Ramos (cell line): ENCODE data around the gene DHH.
"Not testable (repeated sequence)": the region's sequence is repeated elsewhere in the genome, so short reads cannot be mapped to it uniquely, and the experiment has no call there.

Experiments used
- in situ Hi-C: fragments of 300-500 bp; cut with MboI; formaldehyde crosslinking; loops from one replicate; pipeline ENCODE4 v1.14.3; 2022; ENCODE audit warnings: low sequenced_read_pairs; ENCODE audit not compliant: unreplicated experiment

The DHH gene

GRCh38 chr12:49094160-49094974, at the start of gene DHH:
Gene DHH, minus strand, starts transcription at chr12:49094801. Its CDS starts 289 bp downstream, at chr12:49094512.
- in situ Hi-C loops: loop anchor here (10.0 kb wide), 1 partner anchor 140 kb away; no protein-coding TSS in a partner anchor

- in situ Hi-C loops: no loop called here
These were observed 49.8 kb upstream of the DHH start for GRCh38 chr12:49144384-49144783.

DNA sequence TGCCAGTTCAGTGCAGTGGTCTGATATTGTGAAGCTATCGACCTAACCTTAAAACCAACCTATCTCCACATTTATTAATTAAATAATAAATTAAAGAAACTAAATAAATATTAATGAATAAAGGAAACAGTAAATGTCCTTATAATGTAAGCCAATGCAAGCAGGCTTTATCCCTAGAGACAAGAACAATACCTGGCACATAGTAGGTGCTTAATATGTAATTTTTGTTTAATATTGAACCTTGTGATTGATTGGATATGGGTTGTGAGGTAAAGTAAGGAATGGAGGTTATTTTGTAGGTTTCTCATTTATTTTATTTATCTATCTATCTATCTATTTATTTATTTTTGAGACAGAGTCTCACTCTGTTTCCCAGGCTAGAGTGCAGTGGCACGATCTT, 44.4 kb upstream of the DHH start:
- in situ Hi-C loops: no loop called here

GRCh38 chr12:49138587-49138986, 44.0 kb upstream of the DHH start:
- in situ Hi-C loops: no loop called here

GRCh38 chr12:49137476-49137875, 42.9 kb upstream of the DHH start:
- in situ Hi-C loops: no loop called here

DNA sequence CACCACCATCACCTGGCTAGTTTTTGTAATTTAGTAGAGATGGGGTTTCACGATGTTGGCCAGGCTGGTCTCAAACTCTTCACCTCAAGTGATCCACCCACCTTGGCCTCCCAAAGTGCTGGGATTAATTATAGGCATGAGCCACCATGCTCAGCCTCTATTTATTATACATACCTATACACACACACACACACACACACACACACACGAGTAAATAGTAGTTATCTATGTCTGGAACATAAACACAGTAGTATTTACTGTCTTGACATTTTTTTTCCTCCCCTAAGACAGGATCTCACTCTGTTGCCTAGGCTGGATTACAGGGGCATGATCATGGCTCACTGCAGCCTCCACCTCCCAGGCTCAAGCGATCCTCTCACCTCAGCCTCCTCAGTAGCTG, 42.4 kb upstream of the DHH start:
- in situ Hi-C loops: not testable (repeated sequence)

DNA sequence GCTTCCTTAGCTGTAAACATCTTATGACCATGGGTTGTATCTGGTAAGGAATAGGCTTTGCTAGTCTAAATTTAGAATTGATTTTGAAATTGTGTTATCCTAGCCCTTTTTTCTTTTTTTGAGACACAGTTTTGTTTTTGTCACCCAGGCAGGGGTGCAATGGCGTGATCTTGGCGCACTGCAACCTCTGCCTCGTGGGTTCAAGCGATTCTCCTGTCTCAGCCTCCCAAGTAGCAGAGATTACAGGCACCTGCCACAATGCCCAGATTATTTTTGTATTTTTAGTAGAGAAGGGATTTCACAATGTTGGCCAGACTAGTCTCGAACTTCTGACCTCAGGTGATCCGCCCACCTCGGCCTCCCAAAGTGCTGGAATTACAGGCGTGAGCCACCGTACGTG, 39.0 kb upstream of the DHH start:
- in situ Hi-C loops: no loop called here

DNA sequence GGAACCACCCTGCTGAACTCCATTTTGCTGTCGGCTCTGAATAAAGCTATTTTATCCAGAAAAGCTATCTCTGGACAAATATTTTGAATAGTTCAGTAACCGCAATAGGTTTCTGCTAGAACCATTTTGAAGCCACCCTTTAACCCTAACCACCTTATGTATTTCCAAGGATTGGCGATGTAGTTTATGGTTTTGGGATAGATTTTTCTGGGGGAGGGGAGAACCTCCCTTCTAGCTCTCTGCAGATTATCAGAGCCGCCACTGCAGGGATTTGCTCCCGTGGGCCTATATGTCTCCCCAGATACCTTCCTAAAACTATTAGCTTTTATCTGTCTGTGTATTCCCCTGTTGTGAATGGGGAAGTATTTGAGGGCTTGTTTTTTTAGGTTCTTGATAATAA, 38.4 kb upstream of the DHH start:
- in situ Hi-C loops: no loop called here

GRCh38 chr12:49131894-49132461, 37.4 kb upstream of the DHH start:
- in situ Hi-C loops: no loop called here

DNA sequence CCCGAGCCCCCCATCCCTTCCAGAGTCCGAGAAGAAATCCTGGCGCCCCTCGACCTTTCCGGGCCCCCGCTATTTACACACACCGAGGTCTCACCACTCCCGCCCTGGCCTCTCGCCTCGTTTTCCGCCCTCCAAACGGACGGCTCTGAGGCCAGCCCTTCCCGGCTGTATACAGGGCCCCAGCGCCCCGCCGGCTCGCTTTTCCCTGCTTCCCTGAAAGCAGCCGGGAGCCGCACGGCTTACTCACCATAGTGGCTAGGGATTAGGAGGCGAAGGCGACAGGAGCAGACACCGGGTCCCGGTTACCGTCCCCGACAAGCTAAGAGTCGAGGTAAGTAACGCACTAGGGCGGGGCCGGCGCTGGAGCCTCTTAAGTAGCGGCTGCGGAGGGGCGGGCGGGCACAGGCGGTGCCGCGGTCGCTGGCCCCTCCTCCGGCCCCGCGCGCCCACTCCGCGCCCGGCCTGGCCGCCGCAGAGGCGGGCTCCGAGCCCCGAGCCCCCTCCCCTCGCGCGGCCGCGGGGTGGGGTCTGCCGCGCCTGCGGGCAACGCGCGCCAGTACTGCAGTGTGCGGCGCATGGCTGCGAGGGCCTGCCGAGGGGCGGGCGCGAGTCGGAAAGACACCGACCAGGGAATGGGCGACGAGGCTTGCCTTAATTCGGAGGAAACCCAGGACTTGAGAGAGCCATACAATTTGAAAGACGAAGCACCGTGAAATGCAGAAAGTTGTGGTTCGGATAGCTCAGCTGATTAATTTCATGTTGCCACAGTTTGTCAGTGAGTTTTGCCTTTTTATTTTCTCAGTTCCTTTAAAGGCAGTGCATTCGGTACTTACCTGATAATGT, 36.7 kb upstream of the DHH start, which contains the start of gene TUBA1B:
Gene TUBA1B (minus strand): TSS at position 345 of the 843 bp plus-strand sequence. CDS start 95 bp downstream, at position 250.
- in situ Hi-C loops: no loop called here

- in situ Hi-C loops: no loop called here
These were observed 35.8 kb upstream of the DHH start for GRCh38 chr12:49130151-49131050.

- in situ Hi-C loops: no loop called here
These were observed 34.9 kb upstream of the DHH start for GRCh38 chr12:49129332-49130150.

DNA sequence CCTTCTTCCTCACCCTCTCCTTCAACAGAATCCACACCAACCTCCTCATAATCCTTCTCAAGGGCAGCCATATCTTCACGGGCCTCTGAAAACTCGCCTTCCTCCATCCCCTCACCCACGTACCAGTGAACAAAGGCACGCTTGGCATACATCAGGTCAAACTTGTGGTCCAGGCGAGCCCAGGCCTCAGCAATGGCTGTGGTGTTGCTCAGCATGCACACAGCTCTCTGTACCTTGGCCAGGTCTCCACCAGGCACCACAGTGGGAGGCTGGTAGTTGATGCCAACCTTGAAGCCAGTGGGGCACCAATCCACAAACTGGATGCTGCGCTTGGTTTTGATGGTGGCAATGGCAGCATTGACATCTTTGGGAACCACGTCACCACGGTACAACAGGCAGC, 33.4 kb upstream of the DHH start:
- in situ Hi-C loops: not testable (repeated sequence)

- in situ Hi-C loops: no loop called here
These were observed 32.5 kb upstream of the DHH start for GRCh38 chr12:49126852-49127763.

DNA sequence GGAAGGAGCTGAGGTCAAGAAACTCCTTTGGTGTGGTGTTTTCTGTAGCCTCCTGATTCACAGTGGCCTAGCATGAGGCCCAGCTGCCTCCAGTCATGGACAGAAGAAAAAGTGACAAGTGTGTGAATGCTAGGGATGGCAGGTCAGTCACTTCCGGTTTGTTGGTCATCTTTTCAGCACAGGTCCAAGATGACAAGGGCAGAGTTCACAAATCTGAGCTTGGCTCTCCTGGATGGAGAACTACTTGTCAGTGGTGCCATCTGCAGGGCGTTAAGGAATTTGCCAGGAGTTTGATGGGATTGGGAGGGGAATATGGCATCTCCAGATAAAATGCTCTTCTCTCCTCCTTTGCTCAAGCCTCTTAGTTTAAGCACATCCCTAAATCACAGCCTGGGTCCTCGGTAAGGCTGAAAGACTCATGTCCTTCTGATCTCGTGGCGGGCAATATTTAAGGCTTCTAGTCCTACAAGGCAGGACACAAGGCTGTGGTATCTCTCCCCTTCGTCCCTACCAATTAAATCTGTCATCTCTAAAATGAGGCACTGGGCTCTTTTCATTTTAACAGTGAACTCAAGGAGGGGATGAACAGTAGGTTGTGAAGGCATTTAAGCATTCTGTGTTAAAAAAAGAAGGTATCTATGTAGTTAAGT, 26.6 kb upstream of the DHH start:
- in situ Hi-C loops: no loop called here

- in situ Hi-C loops: no loop called here
These were observed 16.6 kb upstream of the DHH start for GRCh38 chr12:49111206-49111605.

DNA sequence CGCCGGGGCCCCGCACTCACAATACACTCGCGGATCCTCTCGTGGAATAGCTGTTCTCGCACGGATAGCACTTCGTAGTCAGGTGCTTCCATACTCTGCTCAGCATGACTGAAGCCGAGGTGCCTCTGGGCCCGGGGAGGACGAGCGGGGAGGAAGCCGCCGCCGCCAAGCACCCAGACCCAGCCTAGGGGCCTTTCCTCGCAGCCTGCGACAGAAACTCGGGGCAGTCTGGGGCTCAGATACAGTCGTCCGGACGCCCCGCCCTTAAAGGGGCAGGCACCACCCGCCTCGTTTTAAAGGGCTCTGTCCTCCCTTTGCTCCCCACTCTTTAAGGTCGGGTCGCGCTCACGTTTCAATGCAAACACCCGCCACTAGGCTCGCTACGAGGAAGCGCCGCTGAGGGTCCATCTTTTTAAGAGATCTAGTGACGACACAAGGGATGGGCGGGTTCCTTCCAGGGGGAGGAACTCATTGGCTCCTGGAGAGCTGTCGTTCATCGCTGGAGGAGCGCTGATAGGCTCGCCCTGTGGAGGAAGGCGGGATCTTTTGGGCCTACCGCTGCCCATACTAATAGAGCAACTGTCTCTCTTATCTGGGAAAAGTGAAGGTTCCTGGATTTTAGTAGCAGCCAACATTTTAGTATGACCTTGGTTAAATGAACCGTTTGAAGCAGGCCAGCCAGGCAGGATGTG, 16.0 kb upstream of the DHH start, which contains the start of gene LMBR1L:
Gene LMBR1L (minus strand): TSS at position 384 of the 692 bp plus-strand sequence. CDS start 292 bp downstream, at position 92.
- in situ Hi-C loops: no loop called here
